Activated naive CD4-positive, alpha-beta T cell treated with anti-CD3 and anti-CD28 coated beads, Interleukin-2, amount 50 U/mL, for 72 hours (primary cell): ENCODE results near the gene THSD4. TPM values are rescaled to one million over a fixed set of nuclear protein-coding genes. Genes with fewer than 3 reads are reported as not detected.

Experiments
- ATAC-seq, 2 donors: fragments of 150-1000 bp; cut with Tn5 transposase; 2 replicates each; pipeline ENCODE4 v1.10.0; 2021; ENCODE audit warnings: mild to moderate bottlenecking in 2 of 2, moderate library complexity in 2 of 2
- DNase-seq, 2 donors: peaks; one replicate each; pipeline ENCODE4 v3.0.0; 2021 to 2022; ENCODE audit warnings: low spot score in 2 of 2
- H3K27ac Mint-ChIP-seq, 2 donors: one replicate each; pipeline ENCODE4 v1.8.0; 2022; ENCODE audit warnings: mild to moderate bottlenecking in 2 of 2, mixed read lengths in 2 of 2
- H3K36me3 Mint-ChIP-seq, 2 donors: one replicate each; pipeline ENCODE4 v1.8.0; 2022; ENCODE audit warnings: mixed read lengths in 2 of 2
- H3K9me3 Mint-ChIP-seq, 2 donors: one replicate each; pipeline ENCODE4 v1.8.0; 2022; ENCODE audit warnings: mixed read lengths in 2 of 2
- total RNA-seq, 2 donors: library from RNA; stranded (reverse); gene quantifications; one replicate each; pipeline ENCODE4 v1.2.3, GENCODE V29; 2022

The THSD4 gene
- total RNA-seq, 2 donors from 2014 or later, result not detected

DNA sequence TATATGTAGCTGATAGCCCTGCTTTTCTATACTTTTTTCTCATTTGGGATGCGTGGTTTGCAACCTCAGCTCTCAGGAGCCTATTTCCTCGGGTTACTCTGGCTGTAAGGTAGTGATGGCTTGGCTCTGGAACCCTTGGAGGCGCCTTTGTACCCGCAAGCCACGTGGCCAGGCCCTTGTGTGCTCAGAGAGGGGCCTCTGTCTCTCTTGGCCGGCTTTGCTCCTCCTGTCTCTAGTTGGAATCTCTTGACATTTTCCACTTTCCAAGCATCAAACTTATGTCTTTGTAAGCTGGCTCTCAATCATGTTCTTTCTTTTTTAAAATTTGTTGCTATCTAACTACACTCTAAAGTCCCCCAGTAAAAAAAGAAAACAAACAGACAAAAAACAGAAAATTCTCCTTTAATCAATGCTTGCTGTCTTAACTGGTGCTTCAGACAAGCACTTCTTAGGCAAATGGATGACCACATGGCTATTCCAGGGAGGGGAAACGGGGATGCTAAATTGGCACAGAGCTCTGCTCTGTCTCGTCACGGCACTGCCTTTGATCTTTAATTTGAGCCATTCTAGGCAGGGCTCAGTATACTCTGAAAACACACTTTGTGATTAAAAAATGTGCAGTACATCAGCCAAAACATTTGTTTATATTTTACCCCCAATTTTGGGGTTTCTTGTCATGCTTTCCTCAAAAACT lies 514.7 kb downstream of the THSD4 start:
- Mint-ChIP-seq H3K36me3 (no peaks in the 10 kb centered on the region), H3K27ac (no peak overlapping the region), H3K9me3 (no peaks in the 10 kb centered on the region)
- ATAC-seq (no peak), DNase-seq (no peak)

DNA sequence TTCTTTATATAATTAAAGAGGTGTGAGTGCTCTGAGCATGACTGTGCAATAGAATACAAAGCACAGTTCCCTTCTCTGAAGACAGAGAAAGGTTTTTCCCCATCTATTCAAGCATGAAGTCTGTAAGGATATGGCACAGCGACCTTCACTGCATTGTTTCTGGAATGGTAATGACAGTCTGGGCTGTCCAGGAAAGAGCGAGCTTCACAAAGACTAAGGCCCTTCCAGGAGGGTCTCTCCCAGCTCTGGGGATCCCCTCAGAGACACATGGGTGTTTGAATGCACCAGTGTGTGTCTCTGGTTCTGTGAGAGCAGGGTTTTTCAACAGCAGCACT lies 515.2 kb downstream of the THSD4 start:
- H3K27ac Mint-ChIP-seq, result no peak overlapping the region
- no peak for DNase-seq
- H3K9me3 Mint-ChIP-seq, result no peaks in the 10 kb centered on the region
- no peak for ATAC-seq
- H3K36me3 Mint-ChIP-seq, result no peaks in the 10 kb centered on the region

DNA sequence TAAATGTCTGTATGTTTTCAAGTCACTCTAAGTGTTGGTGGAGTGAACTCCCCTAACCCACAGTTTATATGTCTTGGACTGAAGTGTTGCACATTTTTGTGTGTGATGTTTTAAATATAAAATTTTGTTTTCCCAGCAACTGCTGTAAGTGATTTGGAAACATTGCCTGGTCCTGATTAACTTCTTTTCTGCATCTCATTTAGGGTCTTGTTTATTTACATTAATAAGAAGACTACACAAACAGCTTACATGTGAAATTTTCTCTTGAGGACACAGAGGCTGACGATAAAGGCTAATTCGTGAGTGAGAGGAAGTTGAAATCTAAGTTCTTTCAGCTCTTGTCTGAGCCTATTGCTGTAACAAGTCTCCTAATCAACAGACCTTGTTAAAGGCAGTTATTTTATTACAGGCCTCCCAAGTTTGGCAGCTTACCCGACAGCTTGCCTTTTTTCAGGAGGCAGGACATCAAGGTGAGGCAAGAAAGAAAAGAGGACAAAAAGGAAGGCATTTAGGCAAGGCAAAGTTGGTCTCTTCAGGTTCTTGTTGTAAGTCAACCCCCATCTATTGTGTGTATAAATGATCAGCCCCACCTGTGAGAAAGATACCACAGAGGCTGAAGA lies 517.4 kb downstream of the THSD4 start:
- no peaks in the 10 kb centered on the region for H3K36me3 Mint-ChIP-seq
- DNase-seq (no peak), ATAC-seq (no peak)
- no peaks in the 10 kb centered on the region for H3K9me3 Mint-ChIP-seq
- H3K27ac Mint-ChIP-seq, result no peak overlapping the region

DNA sequence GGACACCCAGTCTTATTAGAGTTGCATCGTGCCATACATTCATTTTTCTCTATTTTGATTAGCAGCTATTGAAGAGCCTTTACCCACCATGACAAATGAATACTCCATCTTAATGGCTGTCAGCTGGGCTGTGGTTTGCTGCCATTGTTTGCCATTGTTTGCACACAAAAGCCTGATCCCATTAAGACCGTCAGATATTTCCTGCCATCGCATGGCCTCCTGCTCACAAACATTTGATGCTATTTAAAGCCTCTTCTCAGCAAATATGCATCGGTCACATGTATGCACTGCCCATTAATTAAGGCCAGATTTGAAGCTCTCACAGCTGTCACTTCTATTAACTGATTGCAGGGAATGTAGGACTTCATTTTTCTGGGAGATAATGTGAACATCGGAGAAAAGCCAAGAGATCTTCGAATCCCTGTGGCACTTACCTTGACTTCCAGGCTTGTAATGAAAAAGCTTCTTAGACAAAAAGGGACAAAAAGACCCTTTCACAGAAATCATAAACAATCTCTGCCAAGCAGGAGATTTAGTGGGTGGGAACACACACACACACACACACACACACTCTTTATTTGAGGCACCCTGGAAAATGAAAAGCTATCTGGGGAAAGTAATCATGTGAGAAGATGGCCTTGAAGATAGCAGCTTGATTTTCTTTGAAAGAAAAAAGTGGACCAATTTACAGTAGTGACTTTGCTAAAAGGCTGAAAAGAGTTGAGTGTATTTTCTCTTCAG lies 519.7 kb downstream of the THSD4 start:
- ATAC-seq (no peak), DNase-seq (no peak)
- Mint-ChIP-seq H3K36me3 (no peaks in the 10 kb centered on the region), H3K9me3 (no peaks in the 10 kb centered on the region), H3K27ac (no peak overlapping the region)

DNA sequence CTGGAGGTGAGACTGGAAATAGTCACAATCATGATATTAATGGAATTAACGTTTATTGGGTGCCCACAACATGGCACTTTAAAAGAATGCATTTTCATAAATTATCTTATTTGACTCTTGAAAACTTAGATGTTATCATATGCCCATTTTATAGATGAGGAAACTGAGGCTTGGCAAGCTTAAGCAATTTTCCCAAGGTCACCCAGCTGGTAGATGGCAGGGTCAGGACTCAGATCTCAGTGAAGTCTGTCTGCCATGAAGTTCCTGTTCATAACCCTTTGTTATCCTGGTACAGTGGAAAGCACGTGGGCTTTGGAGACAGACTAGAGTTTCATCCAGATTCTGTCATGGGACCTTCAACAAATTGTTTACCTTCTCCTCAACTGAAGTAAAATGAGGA lies 520.5 kb downstream of the THSD4 start:
- Mint-ChIP-seq H3K27ac (no peak overlapping the region), H3K36me3 (no peaks in the 10 kb centered on the region), H3K9me3 (no peaks in the 10 kb centered on the region)
- DNase-seq, result no peak
- no peak for ATAC-seq

DNA sequence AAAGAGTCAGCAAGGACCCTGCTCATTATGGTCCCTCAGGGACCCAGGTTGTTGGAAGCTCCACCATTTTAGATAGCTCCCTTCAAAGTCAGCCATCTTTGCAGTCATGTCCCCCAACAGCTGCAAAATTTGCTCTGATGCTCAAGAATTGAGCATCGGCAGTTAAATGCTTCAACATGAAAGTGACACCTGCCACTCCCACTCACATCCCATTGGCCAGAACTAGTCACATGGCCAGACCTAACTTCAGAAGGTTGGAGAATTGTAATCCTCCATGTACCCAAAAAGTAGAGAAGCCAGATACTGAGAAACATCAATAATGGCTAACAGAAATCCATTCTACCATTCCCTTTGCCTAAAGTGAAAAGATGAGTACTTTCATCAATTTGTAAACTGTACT lies 523.6 kb downstream of the THSD4 start:
- Mint-ChIP-seq H3K9me3 (peaks cover 0 to 5% of the 10 kb centered on the region in 2 donors), H3K27ac (no peak overlapping the region)

DNA sequence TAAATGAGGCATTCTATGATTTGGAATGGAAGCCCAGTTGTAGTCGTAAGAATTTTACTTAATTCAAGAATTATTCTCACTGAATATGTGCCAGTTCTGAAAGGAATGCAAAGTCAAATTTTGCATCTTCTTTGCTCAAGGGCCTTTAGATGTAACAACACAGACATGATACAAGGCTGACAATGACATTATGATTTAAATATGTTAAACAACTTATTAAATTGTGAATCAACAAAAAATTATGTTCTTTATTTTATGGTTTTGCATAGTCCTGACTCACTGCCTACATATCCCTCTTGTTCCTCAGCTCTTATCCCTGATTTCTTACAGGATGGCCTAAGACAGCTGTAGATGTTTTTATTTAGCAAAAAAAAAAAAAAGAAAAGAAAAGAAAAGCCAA lies 524.2 kb downstream of the THSD4 start:
- ATAC-seq (no peak), DNase-seq (no peak)
- H3K36me3 Mint-ChIP-seq, result no peaks in the 10 kb centered on the region
- peaks cover 0 to 5% of the 10 kb centered on the region in 2 donors for H3K9me3 Mint-ChIP-seq
- H3K27ac Mint-ChIP-seq, result no peak overlapping the region

More for the DNA sequence above, 523.6 kb downstream of the THSD4 start:
- no peak for DNase-seq
- no peaks in the 10 kb centered on the region for H3K36me3 Mint-ChIP-seq
- no peak for ATAC-seq

DNA sequence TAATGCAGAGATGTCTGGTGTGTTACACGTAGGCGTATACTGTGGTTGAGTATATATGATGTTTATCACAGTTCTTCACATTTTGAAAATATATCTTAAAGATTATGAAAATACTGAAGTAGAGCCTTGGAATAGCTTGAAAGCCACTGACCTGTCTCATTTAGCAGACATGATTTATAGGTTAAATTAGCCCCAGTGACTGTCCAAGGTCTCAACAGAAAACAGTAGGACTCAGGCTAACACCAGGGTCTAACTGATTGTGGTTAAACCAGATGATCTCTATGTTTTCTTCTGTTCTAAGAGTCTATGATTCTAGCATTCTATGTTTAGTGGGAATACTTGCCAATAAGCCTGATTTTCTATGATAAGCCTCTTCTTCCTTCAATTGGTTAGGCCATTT lies 528.6 kb downstream of the THSD4 start:
- H3K9me3 Mint-ChIP-seq, result peaks cover 8 to 18% of the 10 kb centered on the region in 2 donors
- DNase-seq (no peak), ATAC-seq (no peak)
- H3K27ac Mint-ChIP-seq, result no peak overlapping the region
- H3K36me3 Mint-ChIP-seq, result peaks cover 0 to 14% of the 10 kb centered on the region in 2 donors

DNA sequence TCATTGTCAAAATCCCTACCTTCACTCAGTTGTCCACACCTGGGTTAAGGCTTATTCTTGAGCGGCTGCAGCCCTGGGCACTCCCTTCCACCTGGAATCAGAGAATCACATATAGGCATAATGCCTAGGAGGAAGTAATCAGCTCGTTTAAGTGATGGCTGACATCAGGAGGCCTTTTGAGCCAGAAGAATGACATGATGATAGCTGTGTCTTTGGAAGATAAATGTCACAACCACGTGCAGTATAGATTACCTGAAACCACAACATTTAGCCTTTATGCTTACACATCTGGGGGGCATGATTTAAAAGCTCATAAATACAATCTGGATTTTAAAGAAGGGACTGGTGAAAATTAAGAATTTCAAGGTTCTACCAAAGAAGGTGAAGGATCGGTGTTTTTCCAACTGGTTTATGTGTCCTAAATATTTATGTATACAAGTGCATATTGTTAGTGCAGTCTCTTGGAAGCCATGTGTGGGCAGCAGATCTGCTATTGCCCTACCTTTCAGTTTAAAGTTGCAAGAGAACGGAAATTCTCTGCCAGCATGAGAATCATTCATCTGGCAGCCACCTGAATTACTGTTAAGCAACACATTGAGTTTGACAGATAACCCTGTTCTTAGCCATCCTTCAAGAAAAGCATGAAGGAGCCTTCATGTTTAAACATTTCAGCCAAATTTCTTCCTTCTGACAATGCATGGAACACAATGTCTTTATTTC lies 531.7 kb downstream of the THSD4 start:
- H3K36me3 Mint-ChIP-seq, result peaks cover 0 to 14% of the 10 kb centered on the region in 2 donors
- ATAC-seq, result no peak
- DNase-seq, result no peak
- peaks cover 8 to 15% of the 10 kb centered on the region in 2 donors for H3K9me3 Mint-ChIP-seq
- H3K27ac Mint-ChIP-seq, result no peak overlapping the region

DNA sequence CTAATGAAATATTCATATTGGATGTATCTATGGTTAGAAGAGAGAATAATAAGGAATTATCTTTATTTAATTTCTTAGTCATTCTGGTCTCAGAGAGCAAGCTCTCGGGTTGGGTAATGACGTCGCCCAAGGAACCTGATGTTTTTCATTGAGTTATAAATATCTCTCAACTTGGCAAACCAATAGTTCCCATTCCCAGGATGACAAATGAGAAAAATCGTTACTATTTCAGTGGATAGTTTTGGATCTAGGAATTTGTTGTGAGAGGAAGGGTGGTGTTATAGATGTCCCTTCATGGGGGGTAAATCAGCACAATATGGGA lies 532.2 kb downstream of the THSD4 start:
- Mint-ChIP-seq H3K9me3 (peaks cover 8 to 13% of the 10 kb centered on the region in 2 donors), H3K27ac (no peak overlapping the region), H3K36me3 (peaks cover 0 to 14% of the 10 kb centered on the region in 2 donors)
- ATAC-seq (no peak), DNase-seq (no peak)

DNA sequence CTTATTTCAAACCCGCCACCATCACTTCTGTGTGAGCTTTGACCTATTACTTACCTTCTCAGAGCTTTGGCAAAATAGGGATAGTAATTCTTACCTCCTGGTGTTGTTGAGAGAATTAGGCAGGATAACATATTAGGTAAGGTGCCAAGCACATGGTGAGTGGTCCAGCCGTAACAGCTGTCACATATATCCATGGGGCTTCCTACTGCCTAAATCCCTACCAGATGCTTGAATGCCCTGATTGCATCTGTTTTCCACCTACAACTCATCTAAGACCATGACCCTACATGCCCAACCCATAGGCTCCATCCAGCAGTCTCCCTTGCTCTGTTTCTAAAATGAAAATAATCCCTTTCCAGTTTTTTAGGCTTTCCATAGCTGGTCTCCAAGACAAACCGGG lies 532.8 kb downstream of the THSD4 start:
- peaks cover 0 to 14% of the 10 kb centered on the region in 2 donors for H3K36me3 Mint-ChIP-seq
- peaks cover 8 to 13% of the 10 kb centered on the region in 2 donors for H3K9me3 Mint-ChIP-seq
- no peak for DNase-seq
- no peak for ATAC-seq
- no peak overlapping the region for H3K27ac Mint-ChIP-seq

DNA sequence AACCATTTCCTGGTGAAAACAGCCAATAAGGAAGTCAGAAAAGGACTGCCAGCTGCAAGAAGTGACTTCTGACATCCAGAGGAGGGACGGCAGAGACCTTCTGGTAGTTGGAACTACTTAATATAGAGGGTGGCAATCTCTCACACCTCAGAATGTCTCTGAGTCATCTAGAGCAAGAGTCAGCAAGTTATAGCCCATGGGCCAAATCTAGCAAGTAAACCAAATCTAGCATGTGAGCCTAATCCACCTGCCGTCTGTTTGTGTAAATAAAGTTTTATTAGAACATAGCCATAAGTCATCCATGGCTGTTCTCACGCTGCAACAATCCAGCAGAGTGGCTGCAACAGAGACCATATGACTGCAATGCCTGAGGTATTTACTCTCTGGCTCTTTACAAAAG lies 534.6 kb downstream of the THSD4 start:
- Mint-ChIP-seq H3K36me3 (peaks cover 0 to 13% of the 10 kb centered on the region in 2 donors), H3K27ac (no peak overlapping the region), H3K9me3 (peaks cover 8 to 13% of the 10 kb centered on the region in 2 donors)
- DNase-seq (no peak), ATAC-seq (no peak)

DNA sequence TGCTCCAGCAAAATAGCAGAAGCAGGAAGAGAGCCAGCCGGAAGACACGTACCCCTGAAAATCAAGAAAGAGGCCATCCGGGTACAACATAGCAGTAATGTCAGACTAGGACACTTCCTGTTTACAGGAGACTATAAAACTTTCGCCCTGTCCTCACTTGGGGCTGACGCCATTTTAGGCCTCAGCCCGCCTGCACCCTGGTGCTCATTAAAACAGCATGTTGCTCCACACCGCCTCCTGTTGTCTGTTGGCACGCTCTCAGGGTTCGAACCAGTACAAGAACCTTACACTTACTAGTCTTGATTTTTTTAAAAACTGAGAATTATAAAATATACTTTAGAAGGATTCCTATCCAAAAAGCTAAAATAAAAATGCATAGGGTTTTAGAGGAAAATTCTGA lies 535.3 kb downstream of the THSD4 start:
- no peak for DNase-seq
- H3K9me3 Mint-ChIP-seq, result peaks cover 4 to 7% of the 10 kb centered on the region in 2 donors
- no peak for ATAC-seq
- H3K27ac Mint-ChIP-seq, result no peak overlapping the region
- peaks cover 0 to 6% of the 10 kb centered on the region in 2 donors for H3K36me3 Mint-ChIP-seq

DNA sequence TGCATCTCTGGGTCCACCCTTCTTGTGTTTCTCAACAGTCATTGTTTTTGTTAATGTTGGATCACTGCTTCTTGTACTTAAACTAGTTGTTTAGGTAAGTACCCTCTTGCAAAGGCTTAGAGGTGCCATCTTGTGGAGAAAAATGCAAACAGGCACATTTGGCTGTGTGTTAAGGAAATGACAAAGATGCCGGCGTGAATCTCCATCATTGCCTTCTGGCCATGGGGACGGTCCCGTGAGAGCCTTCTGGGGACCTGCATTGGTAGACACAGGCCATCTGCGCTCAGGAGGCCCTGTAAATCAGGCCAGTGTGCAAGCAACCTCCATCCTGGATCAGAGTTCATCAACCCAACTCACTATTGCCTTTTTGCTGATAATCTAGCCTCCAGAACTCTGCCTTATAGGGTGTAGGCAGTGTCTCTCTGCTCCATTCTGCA lies 536.5 kb downstream of the THSD4 start:
- no peak for DNase-seq
- Mint-ChIP-seq H3K36me3 (no peaks in the 10 kb centered on the region), H3K27ac (no peak overlapping the region), H3K9me3 (no peaks in the 10 kb centered on the region)
- no peak for ATAC-seq

DNA sequence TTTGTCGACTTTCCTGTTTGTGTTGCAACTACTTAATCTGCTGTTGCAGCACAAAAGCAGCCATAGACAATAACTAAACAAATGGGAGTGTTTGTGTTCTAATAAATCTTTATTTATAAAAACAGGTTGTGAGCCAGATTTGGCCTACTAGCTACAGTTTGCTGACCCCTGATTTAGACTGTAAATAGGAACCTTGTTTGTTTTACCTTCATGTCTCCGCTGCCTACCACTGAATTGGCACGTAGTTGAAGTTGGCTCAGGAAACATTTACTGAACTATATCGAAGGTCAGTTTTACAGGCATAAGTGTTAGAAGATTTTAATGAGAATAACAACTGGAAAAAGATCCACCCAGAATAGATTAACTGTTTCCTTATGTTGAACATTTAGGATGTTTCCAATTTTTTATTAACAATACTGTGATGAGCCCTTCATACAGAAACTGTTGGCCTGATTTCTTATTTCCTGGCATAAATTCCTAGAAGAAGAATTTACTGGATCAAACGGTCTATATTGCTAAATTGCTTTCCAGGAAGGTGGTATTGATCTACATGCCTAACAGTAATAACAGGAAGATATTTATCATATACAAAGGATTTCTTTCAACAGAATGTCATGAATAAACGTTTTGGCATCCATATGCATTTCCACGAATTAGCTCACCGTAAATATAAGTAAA lies 538.9 kb downstream of the THSD4 start:
- ATAC-seq (no peak), DNase-seq (no peak)
- Mint-ChIP-seq H3K27ac (no peak overlapping the region), H3K36me3 (no peaks in the 10 kb centered on the region), H3K9me3 (no peaks in the 10 kb centered on the region)

DNA sequence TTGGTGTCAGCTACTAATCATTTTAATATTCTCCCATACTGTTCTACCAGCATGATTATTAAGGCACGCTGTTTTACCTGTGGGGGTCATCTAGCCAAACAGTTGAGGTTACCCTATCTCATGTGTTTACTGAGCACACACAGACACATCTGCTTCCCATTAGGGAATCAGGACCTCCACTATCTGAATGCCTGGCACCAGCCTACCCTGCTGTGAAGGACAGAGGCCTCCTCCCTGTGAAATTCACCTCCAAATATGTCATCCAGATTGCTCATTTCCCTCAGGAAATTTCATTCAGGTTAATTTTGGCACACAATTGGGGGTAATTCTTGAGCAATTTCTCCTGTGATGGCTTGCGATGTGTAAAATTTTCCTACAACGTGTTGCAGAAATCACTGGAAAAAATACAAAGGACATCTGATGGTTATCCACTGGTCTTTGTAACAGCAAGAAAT lies 539.5 kb downstream of the THSD4 start:
- Mint-ChIP-seq H3K36me3 (no peaks in the 10 kb centered on the region), H3K27ac (no peak overlapping the region), H3K9me3 (no peaks in the 10 kb centered on the region)
- no peak for ATAC-seq
- no peak for DNase-seq

DNA sequence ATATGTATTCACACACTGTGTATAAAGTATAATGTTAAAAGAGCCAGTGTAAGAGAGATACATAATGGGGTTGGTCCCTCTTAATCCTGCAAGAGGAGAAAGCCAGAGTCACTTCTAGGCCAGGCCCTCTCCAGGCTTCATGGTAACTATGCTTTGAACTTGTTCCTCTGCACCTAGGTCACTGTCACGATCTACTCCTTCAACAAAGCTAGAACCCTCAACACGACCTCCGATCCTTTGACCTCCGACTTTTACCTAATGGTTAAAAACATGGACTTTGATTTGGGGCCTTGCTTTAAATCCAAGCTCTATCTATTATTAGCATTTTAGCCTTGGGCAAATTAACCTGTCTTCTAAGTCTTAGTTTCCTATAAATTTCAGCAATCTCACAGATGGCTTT lies 541.2 kb downstream of the THSD4 start:
- Mint-ChIP-seq H3K27ac (no peak overlapping the region), H3K36me3 (no peaks in the 10 kb centered on the region), H3K9me3 (no peaks in the 10 kb centered on the region)
- DNase-seq, result no peak
- no peak for ATAC-seq
